ENCODE results near the gene RGCC. TPM values are rescaled to one million over a fixed set of nuclear protein-coding genes. Genes with fewer than 3 reads are reported as not detected.

Gene RGCC
- total RNA-seq, 2 donors from 2014 or later: 66.3 to 112 TPM

GRCh38 chr13:41516760-41517159 lies 59.4 kb downstream of the RGCC start:
- intact Hi-C loops (cut with DNase I): no loop called here
- TF ChIP-seq CTCF (IDR thresholded peaks at IDR 0.05): no peak
- TF ChIP-seq POLR2A (IDR thresholded peaks at IDR 0.05): no peak
- WGBS, 2 donors: 85 to 90% methylated on average over 4 of the region's 4 CpGs

GRCh38 chr13:41520016-41520659 lies 62.8 kb downstream of the RGCC start:
- Histone ChIP-seq H3K27ac (no peak overlapping the region), H3K9me3 (no peaks in the 10 kb centered on the region), H3K36me3 (replicated peaks in 1 of 2; ENCODE audit: insufficient read depth in 1 of 2, low read depth in 2 of 2) (no peaks in the 10 kb centered on the region), H3K4me1 (no peaks in the 10 kb centered on the region), H3K27me3 (no peaks in the 10 kb centered on the region), H3K4me3 (no peak overlapping the region)
- ATAC-seq: no peak
- TF ChIP-seq POLR2A (IDR thresholded peaks at IDR 0.05) (no peak), CTCF (IDR thresholded peaks at IDR 0.05) (no peak)
- 86 to 89% methylated on average over 7 of the region's 7 CpGs for WGBS, 2 donors
- intact Hi-C loops (cut with DNase I): no loop called here
- peak in 1 of 4 donors; percentile 45 for DNase-seq

More at GRCh38 chr13:41516760-41517159, 59.4 kb downstream of the RGCC start:
- DNase-seq: no peak
- Histone ChIP-seq H3K4me3 (no peak overlapping the region), H3K27ac (no peak overlapping the region), H3K36me3 (replicated peaks in 1 of 2; ENCODE audit: insufficient read depth in 1 of 2, low read depth in 2 of 2) (no peaks in the 10 kb centered on the region), H3K27me3 (no peaks in the 10 kb centered on the region), H3K4me1 (no peaks in the 10 kb centered on the region), H3K9me3 (no peaks in the 10 kb centered on the region)
- no peak for ATAC-seq

Other genes starting within 250 kb of the RGCC start
- gene MTRF1, start 194.0 kb upstream of the RGCC start, total RNA-seq: 10 to 100 TPM; 11.9 to 14.0 TPM
- 10 to 100 TPM; 47.8 to 50.6 TPM for gene NAA16, start 146.3 kb upstream of the RGCC start, total RNA-seq